Measurements from ENCODE around the gene ELOB.

Gene ELOB

DNA sequence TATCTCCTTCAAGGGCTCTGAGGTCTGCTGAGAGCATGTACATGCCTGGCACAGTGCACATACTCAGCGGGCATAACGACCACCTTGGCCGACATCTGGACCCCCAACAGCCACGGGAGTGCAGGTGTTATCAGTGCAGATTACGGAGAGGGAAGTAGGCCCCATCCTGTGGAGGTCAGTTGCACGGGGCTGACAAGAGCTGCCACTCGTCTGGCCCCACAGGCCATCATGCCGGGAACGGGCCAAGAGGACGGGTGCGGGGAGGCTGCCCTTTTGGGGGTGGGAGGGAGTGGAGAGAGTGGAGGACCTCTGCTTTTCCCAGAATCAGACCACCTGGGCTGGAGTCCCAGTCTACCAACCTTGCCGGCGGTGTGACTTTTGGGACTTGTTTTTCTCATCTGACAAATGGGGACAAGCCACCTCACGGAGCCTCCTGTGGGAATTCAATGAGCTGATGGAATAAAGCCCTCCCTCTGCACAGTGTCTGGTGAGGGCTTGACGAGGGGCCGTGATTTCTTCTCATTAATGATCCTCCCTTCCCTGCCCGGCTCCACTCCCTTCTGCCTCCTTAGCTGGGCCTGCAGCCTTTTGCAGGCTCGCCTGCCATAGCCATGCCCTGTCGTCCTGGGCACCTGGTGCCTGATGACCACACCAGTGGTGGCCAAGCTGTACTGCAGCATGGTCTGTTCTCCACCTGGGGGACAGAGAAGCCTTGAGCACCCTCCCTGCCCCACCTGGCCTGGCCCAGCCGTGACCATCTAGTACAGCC is 5.7 kb upstream of the ELOB start:
- DNase-seq (ENCODE audit: low read depth): no peak

DNA sequence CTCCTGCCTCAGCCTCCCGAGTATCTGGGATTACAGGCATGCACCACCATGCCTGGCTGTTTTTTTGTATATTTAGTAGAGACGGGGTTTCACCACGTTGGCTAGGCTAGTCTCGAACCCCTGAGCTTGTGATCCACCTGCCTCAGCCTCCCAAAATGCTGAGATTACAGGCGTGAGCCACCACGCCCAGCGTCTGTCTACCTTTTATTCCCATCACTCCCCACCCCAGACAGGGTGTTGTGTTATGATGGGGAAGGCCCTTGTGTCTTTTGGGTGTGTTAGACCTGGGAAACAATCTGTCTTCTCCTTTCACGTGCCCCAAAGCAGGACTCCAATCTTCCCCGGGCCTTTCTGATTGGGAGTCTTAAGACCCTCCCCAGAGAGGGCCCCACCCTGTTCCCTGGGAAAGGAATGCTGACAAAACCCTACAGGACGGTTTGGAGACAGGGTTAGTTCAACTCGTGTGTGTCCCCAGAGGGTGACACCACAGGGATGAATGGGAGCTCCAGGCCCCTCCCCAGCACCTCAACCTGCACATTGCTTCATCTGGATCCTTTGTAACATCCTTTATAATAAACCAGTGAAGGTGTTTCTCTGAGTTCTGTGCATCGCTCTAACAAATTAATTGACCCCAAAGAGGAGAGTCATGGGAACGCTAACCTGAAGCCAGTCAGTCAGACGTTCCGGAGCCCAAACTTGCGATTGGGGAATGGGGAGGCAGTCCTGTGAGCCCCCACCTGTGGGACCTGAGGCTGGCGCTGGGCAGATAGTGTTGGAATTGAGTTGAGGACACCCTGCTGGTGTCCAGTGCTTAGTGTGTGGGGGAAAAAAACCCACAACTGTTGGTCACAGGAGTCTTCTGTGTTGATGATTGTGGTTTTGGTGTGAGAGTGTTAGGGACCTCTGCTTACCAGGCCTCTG is 3.2 kb upstream of the ELOB start:
- no peak for DNase-seq (ENCODE audit: low read depth)

DNA sequence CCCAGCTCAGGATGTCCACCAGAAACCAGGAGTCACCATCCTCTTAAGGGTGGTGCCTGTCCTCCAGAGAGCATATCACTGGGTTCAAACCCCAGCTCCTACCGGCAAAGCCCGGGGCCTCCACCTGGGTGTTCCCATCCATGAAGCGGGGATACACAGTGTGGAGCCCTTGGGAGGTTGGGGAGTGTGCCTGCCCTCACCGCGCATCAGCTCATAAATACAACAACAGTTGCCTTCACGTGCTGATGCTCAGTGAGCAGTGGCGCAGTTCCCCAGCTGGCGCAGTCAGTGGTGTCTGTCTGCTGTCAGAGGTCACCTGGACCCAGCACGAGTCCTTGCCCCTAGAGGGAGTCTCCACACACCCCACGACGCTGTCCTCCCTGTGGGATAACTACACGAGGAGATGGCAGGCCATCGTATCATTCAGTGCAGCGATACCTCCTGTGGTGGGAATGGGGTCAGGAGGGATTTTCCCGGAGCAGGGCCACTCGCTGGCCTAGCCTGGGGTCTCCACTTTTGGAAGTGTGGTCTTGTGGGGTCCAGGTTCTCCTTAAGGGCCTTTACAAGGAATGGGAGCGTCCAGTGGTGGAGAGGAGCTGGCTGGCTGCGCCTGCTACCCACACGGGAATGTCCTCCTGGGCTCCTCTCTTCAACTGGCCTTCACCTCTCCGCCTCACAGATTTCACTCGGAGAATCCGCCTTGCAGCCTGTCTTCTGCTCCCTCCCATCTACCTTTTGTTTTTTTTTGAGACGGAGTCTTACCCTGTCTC is 2.3 kb upstream of the ELOB start:
- DNase-seq (ENCODE audit: low read depth): no peak

DNA sequence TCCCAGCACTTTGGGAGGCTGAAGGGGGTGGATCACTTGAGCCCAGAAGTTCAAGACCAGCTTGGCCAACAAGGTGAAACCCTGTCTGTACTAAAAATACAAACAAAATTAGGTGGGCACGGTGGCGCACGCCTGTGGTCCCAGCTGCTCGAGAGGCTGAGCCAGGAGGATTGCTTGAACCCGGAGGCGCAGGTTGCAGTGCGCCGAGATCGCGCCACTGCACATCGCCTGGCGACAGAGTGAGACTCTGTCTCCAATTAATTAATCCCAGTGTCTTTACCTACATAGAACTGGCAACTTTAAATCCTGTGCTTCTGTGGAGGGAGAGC is 1.5 kb upstream of the ELOB start:
- DNase-seq (ENCODE audit: low read depth): no peak

DNA sequence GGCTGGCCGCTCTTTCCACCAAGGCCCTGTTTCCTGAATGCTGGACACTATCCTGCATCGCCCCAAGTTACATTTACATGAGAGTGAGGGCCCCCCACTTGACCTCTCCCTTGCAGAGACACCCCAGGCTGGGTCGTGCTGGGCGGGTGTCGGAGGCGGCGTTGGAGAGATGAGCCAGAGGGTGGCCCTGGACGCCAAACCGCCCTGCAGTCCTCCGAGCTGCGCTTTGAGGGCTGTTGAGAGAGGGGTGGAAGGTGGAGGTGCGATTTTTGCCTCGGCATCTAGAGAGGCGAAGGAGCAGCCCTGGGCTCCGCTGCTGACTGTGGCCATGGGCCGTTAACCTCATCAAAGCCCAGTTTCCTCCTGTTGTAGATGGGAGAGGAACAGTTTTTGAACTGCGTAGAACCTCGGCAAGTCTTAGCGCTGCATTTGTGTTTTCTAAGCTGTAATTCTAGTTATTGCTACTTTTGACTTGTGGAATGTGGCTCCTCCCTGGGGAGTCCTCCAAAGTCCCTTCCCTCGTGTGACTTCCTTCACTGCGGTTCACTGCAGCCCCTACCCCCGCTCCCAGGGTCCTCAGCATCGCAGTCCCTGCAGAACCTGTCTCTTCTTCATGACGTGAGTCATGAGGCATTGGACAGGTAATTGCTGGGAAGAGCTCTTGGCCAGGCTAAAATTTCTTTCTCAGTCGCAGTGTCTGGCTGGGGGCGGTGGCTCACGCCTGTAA is 986 bp upstream of the ELOB start:
- no peak for DNase-seq (ENCODE audit: low read depth)

DNA sequence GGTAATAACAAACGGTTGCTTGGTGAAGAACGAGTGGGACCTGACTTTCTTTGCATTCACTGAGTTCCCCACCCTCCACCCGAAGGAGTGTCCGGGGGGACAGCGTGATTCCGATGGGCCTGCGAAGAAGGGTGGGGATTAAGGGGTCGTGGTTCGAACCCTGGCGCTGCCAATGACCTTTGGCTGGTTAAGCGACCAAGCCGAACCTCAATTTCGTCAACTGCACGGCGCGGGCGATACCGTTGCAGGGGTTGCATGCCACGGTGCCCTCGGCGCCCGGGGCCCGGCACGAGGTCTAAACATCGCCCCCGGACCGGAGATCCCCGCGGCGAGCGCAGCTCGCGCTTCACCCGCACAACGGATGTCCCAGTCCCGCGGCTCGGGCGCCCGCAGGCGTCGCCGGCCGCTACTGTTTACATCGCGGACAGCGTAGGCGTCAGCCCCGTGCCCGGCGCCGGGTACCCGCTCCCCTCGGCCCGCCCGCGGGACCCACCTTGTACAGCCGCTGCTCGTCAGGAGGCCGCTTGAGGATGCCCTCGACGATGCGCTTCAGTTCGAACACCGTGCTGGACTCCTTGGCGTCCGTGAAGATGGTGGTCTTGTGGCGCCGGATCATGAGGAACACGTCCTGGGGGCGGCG is 460 bp downstream of the ELOB start:
- DNase-seq (ENCODE audit: low read depth): no peak

DNA sequence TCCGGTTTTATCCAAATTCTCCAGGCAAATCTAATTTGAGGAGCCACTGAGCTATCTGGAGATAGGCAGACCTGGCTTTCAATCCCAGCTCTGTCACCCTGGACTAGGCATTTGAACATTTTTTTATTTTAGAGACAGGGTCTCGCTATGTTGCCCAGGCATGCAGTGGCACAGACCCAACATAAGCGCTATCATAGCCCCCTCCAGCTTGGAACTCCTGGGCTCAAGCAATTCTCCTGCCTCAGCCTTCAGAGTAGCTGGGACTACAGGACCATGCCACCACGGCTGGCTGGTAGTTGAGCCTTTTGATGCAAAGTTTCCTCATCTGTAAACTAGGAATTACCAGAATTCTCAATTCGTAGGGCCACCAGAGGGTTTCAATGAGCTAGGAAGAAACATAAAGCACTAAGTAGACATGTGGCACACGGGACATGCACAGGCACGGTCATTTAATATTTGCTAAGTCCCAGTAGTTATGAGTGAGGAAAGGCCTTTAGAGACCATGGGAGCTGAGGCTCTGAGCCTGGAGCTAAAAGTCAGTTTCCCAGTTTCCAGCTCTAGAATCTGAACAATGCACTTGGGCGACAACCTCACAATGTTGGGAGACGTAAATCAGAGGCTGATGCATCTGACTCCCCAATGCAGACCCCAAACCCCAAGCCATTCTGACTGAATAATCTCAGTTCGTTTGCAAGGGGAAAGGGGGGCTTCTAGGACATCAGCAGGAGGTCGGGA is 1.1 kb downstream of the ELOB start:
- no peak for DNase-seq (ENCODE audit: low read depth)

DNA sequence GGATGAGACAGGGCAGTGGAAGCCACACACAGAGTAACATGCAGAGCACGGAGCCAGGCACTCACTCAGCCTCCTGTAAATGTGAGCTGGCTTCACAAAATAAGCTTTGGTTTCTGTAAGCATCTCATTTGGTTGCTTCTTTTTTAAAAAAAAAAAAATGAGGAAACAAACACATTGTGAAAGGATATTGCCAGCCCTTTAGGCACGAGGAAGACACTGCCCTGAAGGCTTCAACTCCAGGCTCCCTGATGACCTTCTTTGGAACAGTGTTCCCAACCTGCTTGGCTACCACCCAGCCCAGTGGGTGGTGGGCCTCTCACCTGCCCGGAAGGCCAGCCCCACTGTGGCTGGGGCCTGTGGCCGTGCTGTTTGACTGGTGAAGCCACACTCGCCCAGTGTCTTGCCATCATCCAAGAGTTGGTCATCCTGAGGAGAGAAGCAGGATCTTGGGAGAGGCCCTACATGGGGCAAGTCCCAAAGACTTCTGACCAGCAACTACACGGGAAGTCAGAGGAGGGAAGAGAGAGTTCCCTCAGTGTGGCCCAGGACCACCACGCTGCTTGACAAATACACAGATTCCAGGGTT is 1.9 kb downstream of the ELOB start:
- no peak for DNase-seq (ENCODE audit: low read depth)

DNA sequence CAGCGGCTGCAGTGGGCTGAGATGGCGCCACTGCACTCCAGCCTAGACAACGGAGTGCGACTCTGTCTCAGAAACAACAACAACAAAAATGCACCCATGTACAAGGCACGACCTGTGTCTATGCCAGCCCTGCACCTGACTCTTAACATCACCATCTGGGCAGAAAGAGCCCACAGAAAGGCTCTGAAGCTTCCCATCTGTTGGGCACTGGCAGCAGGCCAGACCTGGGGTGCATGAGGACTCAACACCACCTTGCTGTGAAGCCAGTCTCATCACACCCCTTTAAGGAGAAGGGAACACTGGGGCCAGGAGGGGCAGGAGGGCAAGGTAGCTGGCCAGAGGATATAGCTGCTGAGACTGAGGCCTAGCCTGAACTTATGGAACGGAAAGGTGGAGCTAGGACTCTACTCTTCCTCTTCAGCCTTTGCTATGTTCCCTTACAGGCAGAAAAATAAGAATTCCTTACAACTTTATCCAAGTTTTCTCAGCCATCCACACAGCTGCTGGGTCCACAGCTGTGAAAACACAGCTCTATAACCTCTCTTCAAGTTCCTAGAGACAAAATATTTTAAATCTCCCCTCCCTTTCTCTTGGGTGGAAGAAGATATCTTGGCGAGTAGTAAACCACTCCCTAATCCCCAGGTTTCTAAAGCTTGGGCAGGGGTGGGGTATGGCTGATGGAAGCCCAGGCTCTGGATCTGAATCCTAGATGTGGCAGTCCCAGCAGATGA is 2.8 kb downstream of the ELOB start:
- no peak for DNase-seq (ENCODE audit: low read depth)

DNA sequence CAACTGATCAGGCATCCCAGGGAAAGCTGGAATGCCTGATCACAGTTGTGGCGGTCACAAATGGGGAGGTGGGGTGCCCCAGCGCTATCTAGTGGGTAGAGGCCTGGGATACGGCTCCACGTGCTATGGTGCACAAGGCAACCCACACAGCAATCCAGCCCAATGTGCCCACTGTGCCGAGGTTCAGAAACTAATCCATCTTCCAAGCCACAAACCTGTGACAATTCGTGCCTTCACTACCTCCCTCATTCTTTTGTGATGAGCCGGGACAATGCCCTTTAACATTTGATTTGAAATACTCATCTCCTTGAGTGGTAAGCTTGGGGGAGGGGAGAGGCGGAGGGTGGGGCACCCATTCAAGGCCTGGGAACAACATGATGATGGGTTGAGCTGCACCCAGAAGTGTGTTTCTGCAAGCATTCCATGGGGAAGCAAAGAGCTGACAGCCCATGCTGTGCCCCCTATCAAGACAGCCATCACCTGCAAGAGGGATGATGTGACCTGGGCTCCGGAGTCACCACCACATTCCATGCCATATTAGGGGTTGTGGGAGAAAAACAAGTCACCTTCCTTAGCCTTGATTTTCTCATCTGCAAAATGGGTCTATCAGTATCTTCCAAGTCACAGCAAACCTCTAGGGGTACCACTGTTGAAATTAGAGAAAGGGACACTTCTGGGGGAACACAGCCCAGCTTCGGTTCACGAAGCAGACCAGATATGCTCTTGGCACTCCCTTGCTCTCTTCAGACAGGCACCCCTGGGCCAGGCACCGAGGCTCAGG is 3.7 kb downstream of the ELOB start:
- peak; percentile 55 for DNase-seq (ENCODE audit: low read depth)

DNA sequence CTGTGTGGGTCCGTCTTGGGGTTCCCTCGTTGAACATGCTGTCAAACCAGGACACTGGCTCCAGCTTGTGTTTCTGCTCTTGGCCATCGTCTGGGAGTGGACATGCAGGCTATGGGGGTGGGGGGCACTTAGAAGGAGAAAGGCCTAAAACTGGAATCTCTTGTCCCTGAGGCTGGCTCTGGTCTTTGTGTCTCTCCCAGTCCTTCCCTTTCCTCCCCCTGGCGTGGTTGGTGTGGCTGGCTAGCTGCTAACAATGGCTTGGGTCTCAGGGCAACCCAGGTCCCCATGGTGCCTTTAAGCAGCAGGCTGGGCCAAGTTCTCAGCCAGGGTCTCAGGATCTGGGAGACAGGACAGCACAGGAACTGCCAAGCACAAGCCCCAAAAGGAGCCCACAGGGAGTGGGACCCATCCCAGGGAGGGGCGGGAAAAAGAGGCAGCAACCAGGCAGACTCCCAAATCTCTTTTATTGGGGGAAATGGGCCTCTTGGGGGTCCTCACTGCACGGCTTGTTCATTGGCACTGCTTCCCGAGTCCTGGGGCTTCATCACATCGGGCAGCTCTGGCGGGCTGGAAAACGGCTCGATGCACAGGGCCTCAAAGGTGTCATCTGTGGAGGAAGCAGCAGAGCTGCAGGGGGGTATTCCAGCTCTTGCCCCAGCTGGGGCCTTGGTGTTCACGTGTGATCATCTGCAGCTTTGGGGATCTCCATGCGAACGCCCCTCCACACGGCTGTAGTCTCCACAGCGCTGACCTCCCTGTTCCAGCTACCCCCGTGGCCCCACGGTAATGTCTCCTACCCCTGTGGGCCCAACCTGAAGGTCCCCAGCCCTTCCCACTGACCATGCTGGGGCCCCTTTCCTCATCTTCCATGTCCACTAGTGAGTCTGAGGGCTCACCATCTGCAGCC is 5.3 kb downstream of the ELOB start:
- DNase-seq (ENCODE audit: low read depth): no peak

DNA sequence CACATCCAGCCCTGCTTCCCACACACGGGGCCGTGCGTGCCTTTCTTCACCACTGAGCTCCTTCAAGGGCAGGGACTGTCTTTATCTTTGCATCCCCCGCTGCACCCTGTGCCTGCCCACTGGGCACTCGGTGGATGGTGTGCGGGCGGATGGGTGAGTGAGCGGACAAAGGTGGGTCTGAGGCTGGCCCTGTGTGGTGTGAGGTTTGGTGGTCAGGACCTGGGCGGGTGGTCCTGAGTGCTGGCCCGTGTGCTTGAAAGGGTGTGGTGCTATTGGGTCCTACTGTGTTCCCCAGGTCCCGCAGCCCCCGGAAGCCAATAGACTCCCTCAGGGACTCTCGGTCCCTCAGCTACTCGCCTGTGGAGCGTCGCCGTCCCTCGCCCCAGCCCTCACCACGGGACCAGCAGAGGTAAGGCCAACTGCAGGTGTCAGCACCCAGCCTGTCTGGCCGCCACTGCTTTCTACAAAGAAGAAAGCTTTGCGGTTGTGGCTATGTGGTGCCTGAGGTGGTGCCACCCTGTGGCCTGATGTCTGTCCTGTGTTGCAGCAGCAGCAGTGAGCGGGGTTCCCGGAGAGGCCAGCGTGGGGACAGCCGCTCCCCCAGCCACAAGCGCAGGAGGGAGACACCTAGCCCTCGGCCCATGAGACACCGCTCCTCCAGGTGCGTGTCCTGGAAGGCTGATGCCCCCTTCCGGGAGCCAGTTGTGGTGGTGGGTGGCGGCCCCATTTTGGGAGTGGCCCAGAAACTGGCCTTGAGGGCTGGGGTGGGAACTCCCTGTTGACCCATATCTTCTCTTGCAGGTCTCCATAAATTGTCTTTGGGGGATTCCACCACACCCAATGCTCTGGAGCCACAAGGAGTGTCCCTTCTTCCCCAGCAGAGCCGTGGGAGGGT is 6.8 kb downstream of the ELOB start:
- no peak for DNase-seq (ENCODE audit: low read depth)

DNA sequence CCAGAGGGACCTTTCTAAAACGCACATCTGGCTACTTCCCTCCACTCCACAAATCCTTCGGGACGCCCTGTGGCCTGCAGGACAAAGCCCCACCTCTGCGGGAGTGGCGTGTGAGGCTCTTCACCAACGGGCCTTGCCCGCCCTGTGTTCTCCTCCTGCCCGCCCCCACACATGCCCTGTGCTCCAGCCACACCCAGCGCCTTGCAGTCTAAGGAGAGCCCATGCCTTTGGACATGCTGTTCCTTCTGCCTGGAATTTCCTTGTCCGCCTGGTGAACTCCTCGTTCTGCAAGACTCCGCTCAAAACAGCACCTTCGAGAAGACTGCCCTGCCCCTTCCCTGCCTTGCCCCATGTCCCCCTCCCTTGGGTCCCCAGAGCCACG is 7.4 kb downstream of the ELOB start:
- DNase-seq (ENCODE audit: low read depth): peak; percentile 85

DNA sequence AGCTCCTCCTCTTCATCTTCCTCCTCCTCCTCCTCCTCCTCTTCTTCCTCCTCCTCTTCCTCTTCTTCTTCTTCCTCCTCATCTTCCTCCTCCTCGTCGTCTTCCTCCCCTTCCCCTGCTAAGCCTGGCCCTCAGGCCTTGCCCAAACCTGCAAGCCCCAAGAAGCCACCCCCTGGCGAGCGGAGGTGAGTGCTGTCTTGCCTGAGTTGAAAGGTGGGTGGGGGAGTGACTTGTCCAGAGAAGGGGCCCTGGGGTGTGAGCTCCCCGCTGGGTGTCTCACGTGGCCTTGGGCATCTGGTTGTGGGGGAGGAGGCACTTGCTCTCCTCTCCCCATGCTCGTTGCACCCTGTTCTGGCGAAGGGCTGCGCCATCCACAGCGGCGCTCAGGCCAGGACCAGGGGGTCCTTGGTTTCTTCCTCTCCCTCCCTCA is 8.0 kb downstream of the ELOB start:
- peak; percentile 41 for DNase-seq (ENCODE audit: low read depth)

DNA sequence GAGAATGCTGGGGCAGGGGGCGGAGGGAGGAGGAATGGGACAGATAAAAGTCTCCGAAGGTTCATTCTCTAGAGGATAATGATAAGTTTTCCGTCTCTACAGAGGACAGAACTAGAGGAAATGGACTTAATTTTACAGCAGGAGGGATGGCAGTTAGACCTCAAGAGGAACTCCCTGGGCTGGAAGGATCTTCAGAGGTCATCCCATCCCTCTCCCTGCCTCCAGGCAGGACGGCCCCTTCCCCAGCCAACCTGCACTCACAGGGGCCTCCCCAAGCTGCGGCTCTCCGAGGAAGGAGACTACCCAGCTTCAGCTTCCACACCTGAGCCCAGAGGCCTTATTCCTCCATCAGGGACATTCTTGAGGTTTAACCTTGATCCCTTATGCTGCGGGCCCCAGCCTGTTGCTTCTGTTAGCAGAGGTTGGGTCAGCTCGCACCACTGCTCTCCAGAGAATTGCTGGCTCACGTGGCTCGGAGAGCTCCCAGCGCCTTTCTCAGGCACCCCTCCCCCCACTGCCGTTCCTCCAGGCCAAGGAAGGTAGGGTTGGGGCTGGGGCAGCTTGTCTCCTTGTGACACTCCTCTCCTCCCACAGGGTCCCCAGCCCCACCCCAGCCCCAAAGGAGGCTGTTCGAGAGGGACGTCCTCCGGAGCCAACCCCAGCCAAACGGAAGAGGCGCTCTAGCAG is 8.5 kb downstream of the ELOB start:
- DNase-seq (ENCODE audit: low read depth): peak; percentile 79

DNA sequence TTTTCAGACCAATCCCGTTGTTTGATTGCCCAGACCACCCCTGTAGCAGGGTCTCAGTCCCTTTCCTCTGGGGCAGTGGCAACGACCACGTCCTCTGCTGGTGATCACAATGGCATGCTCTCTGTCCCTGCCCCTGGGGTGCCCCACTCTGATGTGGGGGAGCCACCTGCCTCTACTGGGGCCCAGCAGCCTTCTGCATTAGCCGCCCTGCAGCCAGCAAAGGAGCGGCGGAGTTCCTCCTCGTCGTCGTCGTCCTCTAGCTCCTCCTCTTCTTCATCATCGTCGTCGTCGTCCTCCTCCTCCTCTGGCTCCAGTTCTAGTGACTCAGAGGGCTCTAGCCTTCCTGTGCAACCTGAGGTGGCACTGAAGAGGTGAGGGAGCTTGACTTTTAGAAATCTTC is 9.2 kb downstream of the ELOB start:
- DNase-seq (ENCODE audit: low read depth): no peak
